ENCODE data around the gene ATAD3A.
"Not testable (repeated sequence)": the region's sequence is repeated elsewhere in the genome, so short reads cannot be mapped to it uniquely, and the experiment has no call there.

The ATAD3A gene

GRCh38 chr1:1524750-1525383 is 12.9 kb downstream of the ATAD3A start:
- not testable (repeated sequence) for DNase-seq

GRCh38 chr1:1526476-1526875 is 14.5 kb downstream of the ATAD3A start:
- DNase-seq = not testable (repeated sequence)

DNA sequence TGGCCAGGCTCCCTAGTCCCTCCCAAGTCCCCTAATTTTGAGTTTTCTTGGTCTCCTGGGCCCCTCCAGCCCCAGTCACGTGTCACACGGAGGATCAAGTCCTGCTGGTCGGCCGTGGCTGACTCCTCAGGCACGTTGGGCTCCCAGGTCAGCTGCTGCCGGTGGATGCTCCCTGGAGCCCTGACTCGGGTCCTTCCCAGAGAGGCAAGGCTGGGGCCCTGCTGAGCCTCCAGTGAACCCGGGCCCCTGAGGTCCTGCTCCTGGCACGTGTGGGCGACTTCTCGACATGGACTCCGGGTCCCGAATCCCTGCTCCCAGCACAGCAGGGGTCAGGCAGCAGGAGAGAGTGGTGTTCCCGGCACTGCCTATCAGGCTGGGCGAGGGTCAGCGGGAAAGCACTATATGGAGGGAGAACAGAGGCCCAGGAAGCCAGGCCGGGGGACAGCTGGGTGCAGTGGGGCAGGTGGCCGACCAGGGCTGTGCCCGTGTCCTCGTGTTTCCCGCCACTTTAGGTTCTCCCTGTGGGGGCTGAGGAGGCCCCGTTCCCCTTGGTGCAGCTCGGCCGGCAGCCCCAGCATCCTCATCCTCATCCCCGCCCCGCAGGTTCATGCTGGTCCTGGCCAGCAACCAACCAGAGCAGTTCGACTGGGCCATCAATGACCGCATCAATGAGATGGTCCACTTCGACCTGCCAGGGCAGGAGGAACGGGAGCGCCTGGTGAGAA is 15.3 kb downstream of the ATAD3A start:
- DNase-seq = no peak

GRCh38 chr1:1528301-1529267 is 16.6 kb downstream of the ATAD3A start:
- no peak for DNase-seq

- DNase-seq = no peak
Measured at GRCh38 chr1:1529321-1529720, 17.4 kb downstream of the ATAD3A start.

- DNase-seq = no peak
Measured at GRCh38 chr1:1529936-1530335, 18.0 kb downstream of the ATAD3A start.

- no peak for DNase-seq
Measured at GRCh38 chr1:1531947-1532346, 20.0 kb downstream of the ATAD3A start.

DNA sequence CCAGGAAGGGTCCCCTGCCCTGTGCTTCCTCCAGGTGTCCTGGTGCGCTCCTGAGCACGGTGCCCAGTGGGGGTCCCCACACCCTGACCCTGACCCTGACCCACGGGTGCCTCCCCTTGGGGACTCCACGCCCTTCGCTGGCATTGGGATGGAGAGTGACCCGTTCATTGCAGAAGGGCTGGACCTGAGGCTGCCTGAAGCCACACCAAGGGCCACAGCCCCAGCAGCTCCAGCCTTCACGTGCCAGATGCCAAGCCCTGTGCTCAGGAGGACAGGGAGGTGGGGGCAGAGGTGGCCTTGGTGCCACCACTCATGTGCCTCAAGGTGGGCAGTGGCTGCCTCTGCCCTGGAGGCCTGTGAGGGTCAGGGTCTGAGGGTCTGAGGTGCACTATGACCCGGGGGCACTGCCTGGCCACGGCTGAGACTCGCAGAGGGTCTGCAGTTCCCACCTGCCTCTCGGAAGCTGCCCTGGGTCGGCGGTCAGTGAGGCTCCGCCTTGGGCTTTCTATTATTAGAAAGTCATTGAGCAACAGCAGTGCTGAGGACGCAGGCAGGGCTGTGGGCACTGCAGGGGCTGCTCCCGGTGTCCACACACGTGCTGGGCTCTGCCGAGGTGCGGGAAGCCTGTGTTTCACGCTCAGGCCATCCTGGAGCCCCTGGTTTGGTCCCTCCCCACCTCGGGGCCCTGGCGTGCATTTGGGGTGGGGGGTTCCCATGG is 21.4 kb downstream of the ATAD3A start:
- not testable (repeated sequence) for DNase-seq

GRCh38 chr1:1533894-1534291 is 21.9 kb downstream of the ATAD3A start:
- DNase-seq = not testable (repeated sequence)

GRCh38 chr1:1534401-1535154 is 22.6 kb downstream of the ATAD3A start:
- no peak for DNase-seq

GRCh38 chr1:1535201-1536018 is 23.4 kb downstream of the ATAD3A start:
- no peak for DNase-seq

DNA sequence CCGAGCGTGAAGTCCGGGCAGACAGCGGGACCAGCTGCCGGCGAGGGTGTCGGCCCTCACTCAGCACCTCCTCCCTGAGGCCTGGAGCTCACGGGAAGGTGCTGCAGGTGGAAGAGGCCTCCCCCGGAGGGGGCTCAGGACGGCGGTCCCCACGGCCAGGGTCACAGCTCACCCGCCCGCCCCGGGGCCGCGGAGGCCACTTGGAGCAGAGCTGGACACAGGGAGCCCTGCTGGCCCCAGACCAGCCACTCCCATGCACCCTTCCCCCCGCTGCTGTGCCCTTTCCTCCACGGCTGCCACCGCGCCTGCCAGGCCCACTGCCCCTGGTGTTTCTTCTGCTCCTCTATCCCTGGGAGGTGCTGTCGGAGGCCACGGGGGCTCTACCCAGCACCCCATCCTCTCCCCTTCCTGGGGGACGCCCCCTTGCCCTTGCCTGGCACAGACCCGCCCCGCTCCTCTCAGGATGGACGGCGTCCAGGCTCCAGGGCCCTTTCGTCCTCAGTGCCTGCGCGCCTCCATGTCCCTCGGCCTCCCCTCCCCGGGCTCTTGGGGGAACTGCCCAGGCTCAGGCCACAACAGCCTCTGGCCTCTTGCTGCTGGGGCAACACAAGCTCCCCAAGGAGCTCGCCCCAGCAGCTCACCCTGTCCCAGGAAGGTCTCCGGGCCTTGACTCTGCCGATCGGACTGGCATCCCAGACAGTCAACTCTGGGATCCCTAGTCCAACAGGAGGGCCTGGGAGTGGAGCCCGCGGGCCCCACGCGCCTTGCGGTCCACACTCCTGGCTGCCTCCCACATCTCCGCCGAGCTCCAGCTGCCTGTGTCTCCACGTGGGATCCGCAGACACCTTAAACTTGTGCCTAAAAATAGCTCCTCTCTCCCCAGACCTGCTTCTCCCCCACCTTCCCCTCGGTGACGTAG is 24.3 kb downstream of the ATAD3A start:
- no peak for DNase-seq

DNA sequence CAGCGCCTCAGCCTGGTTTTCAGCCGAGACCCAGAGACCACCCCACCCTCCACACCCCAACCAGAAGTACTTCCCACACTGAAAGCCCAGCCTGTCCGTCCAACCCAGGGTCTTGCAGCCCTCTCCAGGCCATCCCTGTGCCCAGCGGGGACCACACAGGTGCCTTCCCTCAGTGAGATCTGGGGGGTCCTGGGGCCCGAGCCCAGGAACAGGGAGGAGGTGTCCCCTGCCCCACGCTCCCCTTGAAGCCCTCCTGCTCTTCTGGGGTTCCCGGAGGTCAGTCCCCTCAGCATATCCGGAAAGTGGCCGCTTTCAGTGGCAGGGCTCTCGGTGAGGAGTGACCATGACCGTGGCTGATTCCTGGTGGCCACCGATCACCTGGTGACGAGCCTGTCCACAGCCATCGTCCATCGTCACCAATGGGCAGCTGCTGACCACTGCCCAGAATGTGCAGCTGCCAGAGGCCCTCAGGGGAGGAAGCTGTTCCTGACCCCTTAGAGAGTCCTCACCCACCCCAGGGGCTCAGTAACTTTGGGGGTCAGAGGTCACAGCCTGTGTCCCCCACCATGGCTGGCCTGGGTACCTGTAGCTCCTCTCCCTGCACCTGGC is 25.1 kb downstream of the ATAD3A start:
- DNase-seq = no peak

DNA sequence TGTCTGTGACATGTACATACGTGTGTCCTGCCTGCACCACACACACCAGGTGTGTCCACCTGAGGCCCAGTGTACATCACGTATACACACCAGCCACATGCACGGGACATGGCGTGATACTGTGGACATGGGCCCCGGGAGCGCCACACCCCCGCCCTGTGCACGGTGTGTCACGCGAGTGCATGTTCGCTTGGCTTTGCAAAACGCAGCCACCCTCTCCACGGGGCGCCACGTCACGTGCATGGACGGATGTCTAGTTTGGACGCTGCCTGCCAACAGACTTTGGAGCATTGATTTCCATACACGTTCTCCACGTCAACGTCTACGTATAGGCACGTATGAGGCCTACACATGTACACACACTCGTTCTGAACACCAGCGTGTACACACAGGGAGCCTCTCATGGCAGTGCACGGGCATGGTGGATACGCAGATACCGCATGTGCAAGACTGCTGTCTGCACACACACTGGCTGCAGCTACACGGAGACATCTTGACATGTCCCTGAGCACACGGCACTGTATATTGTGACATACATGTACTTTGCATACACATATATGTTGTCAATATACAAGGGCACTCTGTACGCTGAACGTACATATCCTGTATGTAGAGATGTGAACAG is 25.8 kb downstream of the ATAD3A start:
- no peak for DNase-seq

- no peak for DNase-seq
Measured at GRCh38 chr1:1538334-1538733, 26.4 kb downstream of the ATAD3A start.

- no peak for DNase-seq
Measured at GRCh38 chr1:1538989-1539309, 27.0 kb downstream of the ATAD3A start.

DNA sequence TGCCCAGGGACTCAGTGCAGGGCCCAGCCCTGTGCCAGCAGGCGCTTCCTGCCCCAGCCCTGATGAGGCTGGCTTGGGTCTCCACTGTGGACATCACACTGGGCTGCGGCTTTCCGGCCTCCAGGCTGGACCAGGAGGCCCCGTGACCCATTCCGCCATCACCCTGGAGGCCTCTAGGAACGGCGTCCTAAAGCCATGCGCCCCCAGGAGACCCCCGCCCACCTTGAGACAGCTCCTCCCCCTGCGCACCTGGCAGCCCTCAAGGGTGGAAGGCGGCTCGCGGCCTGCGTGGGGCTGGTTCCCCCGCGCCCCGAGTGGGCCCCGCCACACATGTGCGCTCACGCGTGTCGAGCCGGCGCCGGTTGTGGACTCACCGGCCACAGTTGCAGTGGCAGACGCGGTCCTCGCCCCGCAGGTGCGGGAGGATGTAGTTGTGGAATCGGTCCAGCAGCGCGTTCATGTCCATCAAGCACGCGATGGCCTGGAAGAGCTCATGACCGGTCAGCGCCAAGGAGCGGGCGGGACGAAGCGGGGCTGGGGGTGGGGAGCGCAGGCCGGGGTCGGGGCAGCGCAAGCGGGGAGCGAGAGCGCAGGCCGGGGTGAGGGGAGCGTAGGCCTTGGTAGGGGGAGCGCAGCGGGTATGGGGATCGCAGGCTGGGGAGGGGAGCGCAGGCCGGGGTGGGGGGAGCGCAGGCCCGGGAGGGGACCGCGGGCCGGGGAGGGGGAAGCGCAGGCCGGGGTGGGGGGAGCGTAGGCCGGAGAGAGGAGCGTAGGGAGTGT is 27.5 kb downstream of the ATAD3A start:
- no peak for DNase-seq

DNA sequence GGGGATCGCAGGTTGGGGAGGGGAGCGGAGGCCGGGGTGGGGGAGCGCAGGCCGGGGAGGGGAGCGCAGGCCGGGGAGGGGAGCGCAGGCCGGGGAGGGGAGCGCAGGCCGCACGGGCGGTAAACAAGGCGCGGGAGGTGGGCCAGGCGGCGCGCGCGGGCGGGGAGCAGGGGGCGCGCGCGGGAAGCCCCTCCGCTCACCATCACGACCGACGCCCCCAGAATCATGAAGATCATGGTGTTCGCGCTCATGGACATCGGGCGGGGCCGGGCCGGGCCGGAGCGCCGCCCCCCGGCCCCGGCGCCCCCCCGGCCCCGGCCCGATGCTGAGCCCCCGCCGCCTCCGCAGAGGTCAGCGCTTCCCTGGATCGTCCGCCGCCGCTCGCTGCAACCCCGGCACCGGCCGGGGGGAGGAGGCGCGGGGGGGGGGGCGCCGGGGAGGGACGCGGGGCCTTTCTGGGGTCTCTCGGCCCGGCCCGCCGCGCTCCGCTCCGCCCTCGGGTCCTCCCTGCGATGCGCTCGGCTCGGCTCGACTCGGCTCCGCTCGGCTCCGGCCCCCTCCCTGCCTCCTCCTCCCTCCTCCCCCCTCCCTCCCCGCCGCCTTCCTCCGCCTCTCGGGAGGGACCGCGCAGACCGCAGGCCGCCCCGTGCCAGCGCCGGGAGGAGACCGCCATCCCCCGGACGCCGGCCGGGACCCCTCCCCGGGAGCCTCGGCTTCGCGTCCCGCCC is 28.3 kb downstream of the ATAD3A start, which contains the start of gene TMEM240:
TSS of gene TMEM240 (minus strand) at position 535 of the 728 bp plus-strand sequence. CDS start at position 257, 278 bp downstream.
- peak; percentile 62 for DNase-seq

All from CD4-positive, alpha-beta T cell treated with Interleukin-17A for 1 hour (primary cell).